ENCODE results near the gene TNKS2.

Gene TNKS2

GRCh38 chr10:91864099-91864498 lies 65.9 kb downstream of the TNKS2 start:
- TF ChIP-seq CTCF (conservative IDR thresholded peaks at IDR 0.05; ENCODE audit: control insufficient read depth, insufficient read depth, low read depth, low read length) = no peak
- DNase-seq (ENCODE audit: low read depth) = peak; percentile 7
- no peak overlapping the region for H3K4me3 ChIP-seq (ENCODE audit: control insufficient read depth, low read depth, low read length)

- no peak for TF ChIP-seq CTCF (conservative IDR thresholded peaks at IDR 0.05; ENCODE audit: control insufficient read depth, insufficient read depth, low read depth, low read length)
- no peak overlapping the region for H3K4me3 ChIP-seq (ENCODE audit: control insufficient read depth, low read depth, low read length)
- peak; percentile 25 for DNase-seq (ENCODE audit: low read depth)
Observed at GRCh38 chr10:91864744-91865143, 66.5 kb downstream of the TNKS2 start.

- TF ChIP-seq CTCF (conservative IDR thresholded peaks at IDR 0.05; ENCODE audit: control insufficient read depth, insufficient read depth, low read depth, low read length) = no peak
- DNase-seq (ENCODE audit: low read depth) = no peak
- no peak overlapping the region for H3K4me3 ChIP-seq (ENCODE audit: control insufficient read depth, low read depth, low read length)
Observed at GRCh38 chr10:91865562-91866081, 67.4 kb downstream of the TNKS2 start.

- DNase-seq (ENCODE audit: low read depth) = no peak
- TF ChIP-seq CTCF (conservative IDR thresholded peaks at IDR 0.05; ENCODE audit: control insufficient read depth, insufficient read depth, low read depth, low read length) = no peak
Observed at GRCh38 chr10:91875156-91875555, 76.9 kb downstream of the TNKS2 start.

GRCh38 chr10:91875779-91876178 lies 77.6 kb downstream of the TNKS2 start:
- no peak for TF ChIP-seq CTCF (conservative IDR thresholded peaks at IDR 0.05; ENCODE audit: control insufficient read depth, insufficient read depth, low read depth, low read length)
- no peak overlapping the region for H3K4me3 ChIP-seq (ENCODE audit: control insufficient read depth, low read depth, low read length)
- no peak for DNase-seq (ENCODE audit: low read depth)

More at GRCh38 chr10:91875156-91875555, 76.9 kb downstream of the TNKS2 start:
- H3K4me3 ChIP-seq (ENCODE audit: control insufficient read depth, low read depth, low read length) = no peak overlapping the region

- TF ChIP-seq CTCF (conservative IDR thresholded peaks at IDR 0.05; ENCODE audit: control insufficient read depth, insufficient read depth, low read depth, low read length) = no peak
- H3K4me3 ChIP-seq (ENCODE audit: control insufficient read depth, low read depth, low read length) = no peak overlapping the region
- no peak for DNase-seq (ENCODE audit: low read depth)
Observed at GRCh38 chr10:91879515-91880170, 81.4 kb downstream of the TNKS2 start.
